HEK293 (cell line): ENCODE data around the gene STRN3.

Source experiments
- GFI1B ChIP-seq: fragments of 450-650 bp; formaldehyde crosslinking; IDR thresholded peaks from 2 replicates; pipeline ENCODE4 v1.5.1; 2016; ENCODE audit warnings: missing biosample characterization, missing genetic modification characterization
- ZBTB20 ChIP-seq: fragments of 450-650 bp; formaldehyde crosslinking; IDR thresholded peaks from 2 replicates; pipeline ENCODE4 v1.5.1; 2016; ENCODE audit warnings: missing biosample characterization, missing genetic modification characterization
- ZNF157 ChIP-seq: fragments of 450-650 bp; formaldehyde crosslinking; IDR thresholded peaks from 2 replicates; pipeline ENCODE4 v1.5.1; 2016; ENCODE audit warnings: missing biosample characterization, missing genetic modification characterization
- ZNF501 ChIP-seq: fragments of 450-650 bp; formaldehyde crosslinking; IDR thresholded peaks from 2 replicates; pipeline ENCODE4 v1.5.1; 2016; ENCODE audit warnings: missing biosample characterization, missing genetic modification characterization
- TF ChIP-seq, protein P1 (sequence below): fragments of 450-650 bp; formaldehyde crosslinking; IDR thresholded peaks from 2 replicates; pipeline ENCODE4 v1.5.1; 2017; ENCODE audit warnings: missing biosample characterization, missing genetic modification characterization
- TF ChIP-seq, protein P2 (sequence below): fragments of 450-650 bp; formaldehyde crosslinking; IDR thresholded peaks from 2 replicates; pipeline ENCODE4 v1.5.1; 2016; ENCODE audit warnings: missing biosample characterization, missing genetic modification characterization
- TF ChIP-seq, protein P3 (sequence below): fragments of 450-650 bp; formaldehyde crosslinking; IDR thresholded peaks from 2 replicates; pipeline ENCODE4 v1.5.1; 2016; ENCODE audit warnings: missing biosample characterization, missing genetic modification characterization, borderline replicate concordance

DNA sequence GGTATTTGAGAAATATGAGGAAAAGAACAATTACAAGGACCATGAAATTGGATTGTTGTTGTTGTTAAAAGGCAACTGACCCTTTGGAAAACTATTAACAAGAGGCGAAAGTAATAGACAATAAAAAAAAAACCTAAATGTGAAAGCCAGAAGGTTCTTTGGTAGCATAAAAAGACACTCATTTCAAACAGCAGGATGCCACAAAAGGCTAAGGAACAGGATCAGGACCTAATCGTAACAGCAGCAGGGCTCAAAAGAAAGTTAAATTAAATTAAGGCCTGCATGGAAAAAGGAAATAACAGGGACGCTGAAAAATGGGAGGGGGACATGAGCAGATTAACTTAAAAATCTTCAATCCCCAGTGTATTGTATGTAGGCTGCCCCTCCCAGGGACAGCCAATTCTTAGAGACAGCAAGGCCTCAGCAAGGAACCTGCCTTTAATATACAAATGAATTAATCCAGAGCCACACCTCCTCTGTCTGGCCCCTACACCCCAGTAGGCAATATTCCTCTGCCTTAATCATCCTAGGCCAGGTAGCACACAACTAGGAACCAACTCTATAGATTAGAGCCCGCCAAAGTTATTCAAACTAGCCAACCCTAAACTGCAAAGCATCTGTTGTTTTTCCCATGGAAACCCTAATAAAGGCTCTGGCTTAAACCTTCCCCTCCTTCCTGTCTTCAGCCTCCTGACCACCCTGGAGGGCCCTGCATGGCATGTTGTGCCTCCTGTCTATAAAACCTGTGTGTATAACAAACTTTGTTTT, 29.1 kb downstream of the STRN3 start:
- TF ChIP-seq ZNF157 (tag by site-specific recombination) (no peak), ZBTB20 (no peak), ZNF501 (no peak), GFI1B (no peak)
- TF ChIP-seq, protein P1, sequence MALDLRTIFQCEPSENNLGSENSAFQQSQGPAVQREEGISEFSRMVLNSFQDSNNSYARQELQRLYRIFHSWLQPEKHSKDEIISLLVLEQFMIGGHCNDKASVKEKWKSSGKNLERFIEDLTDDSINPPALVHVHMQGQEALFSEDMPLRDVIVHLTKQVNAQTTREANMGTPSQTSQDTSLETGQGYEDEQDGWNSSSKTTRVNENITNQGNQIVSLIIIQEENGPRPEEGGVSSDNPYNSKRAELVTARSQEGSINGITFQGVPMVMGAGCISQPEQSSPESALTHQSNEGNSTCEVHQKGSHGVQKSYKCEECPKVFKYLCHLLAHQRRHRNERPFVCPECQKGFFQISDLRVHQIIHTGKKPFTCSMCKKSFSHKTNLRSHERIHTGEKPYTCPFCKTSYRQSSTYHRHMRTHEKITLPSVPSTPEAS, result no peak
- TF ChIP-seq, protein P2, sequence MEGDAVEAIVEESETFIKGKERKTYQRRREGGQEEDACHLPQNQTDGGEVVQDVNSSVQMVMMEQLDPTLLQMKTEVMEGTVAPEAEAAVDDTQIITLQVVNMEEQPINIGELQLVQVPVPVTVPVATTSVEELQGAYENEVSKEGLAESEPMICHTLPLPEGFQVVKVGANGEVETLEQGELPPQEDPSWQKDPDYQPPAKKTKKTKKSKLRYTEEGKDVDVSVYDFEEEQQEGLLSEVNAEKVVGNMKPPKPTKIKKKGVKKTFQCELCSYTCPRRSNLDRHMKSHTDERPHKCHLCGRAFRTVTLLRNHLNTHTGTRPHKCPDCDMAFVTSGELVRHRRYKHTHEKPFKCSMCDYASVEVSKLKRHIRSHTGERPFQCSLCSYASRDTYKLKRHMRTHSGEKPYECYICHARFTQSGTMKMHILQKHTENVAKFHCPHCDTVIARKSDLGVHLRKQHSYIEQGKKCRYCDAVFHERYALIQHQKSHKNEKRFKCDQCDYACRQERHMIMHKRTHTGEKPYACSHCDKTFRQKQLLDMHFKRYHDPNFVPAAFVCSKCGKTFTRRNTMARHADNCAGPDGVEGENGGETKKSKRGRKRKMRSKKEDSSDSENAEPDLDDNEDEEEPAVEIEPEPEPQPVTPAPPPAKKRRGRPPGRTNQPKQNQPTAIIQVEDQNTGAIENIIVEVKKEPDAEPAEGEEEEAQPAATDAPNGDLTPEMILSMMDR (tag by site-specific recombination), result no peak
- TF ChIP-seq, protein P3, sequence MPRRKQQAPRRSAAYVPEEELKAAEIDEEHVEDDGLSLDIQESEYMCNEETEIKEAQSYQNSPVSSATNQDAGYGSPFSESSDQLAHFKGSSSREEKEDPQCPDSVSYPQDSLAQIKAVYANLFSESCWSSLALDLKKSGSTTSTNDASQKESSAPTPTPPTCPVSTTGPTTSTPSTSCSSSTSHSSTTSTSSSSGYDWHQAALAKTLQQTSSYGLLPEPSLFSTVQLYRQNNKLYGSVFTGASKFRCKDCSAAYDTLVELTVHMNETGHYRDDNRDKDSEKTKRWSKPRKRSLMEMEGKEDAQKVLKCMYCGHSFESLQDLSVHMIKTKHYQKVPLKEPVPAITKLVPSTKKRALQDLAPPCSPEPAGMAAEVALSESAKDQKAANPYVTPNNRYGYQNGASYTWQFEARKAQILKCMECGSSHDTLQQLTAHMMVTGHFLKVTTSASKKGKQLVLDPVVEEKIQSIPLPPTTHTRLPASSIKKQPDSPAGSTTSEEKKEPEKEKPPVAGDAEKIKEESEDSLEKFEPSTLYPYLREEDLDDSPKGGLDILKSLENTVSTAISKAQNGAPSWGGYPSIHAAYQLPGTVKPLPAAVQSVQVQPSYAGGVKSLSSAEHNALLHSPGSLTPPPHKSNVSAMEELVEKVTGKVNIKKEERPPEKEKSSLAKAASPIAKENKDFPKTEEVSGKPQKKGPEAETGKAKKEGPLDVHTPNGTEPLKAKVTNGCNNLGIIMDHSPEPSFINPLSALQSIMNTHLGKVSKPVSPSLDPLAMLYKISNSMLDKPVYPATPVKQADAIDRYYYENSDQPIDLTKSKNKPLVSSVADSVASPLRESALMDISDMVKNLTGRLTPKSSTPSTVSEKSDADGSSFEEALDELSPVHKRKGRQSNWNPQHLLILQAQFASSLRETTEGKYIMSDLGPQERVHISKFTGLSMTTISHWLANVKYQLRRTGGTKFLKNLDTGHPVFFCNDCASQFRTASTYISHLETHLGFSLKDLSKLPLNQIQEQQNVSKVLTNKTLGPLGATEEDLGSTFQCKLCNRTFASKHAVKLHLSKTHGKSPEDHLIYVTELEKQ (tag by site-specific recombination), result no peak
